ENCODE measurements around the gene SLC26A1.

Gene SLC26A1

DNA sequence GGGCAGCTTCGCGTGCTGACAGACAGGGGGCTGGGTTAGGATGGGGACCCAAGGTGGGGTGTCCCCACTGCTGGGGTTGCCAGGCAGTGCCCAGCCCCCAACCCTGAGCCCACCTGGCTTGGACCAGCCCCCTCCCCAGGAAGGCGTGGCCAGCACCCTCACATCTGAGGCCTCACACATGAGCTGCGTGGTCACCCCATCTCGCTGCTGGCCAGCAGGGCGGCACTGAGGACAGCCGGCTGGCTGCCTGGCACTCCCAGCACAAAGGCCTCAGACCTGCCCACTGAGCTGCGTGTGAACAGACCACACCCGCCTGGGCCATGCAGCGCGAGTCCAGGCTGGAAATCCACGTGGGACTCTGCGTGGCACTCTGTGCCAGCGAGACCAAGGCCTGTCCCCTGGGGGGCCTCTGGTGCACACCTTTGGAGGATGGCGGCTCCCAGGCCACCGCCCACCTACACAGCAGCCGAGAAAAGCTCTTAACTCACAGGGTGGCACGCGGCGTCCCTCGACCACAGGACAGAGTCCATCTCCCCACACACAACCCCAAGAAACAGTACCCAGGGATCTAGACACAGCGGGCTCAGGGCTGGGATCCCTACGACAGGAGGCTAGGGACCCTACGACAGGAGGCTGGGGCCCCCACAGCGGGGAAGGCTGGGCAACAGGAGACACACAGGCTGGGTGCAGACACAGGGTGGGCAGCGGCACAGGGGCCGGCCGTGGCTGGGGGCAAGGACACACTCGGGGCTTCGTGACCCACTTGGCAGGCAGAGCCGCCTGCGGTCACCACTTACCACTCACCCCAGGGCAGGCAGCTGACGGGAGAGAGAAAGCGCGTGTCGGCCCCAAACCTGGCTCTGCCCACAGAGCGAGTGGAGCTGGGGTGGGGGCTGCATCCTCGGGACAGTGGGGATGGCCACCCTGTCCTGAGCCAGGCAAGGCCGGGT lies 29.7 kb downstream of the SLC26A1 start:
- no peak for DNase-seq

DNA sequence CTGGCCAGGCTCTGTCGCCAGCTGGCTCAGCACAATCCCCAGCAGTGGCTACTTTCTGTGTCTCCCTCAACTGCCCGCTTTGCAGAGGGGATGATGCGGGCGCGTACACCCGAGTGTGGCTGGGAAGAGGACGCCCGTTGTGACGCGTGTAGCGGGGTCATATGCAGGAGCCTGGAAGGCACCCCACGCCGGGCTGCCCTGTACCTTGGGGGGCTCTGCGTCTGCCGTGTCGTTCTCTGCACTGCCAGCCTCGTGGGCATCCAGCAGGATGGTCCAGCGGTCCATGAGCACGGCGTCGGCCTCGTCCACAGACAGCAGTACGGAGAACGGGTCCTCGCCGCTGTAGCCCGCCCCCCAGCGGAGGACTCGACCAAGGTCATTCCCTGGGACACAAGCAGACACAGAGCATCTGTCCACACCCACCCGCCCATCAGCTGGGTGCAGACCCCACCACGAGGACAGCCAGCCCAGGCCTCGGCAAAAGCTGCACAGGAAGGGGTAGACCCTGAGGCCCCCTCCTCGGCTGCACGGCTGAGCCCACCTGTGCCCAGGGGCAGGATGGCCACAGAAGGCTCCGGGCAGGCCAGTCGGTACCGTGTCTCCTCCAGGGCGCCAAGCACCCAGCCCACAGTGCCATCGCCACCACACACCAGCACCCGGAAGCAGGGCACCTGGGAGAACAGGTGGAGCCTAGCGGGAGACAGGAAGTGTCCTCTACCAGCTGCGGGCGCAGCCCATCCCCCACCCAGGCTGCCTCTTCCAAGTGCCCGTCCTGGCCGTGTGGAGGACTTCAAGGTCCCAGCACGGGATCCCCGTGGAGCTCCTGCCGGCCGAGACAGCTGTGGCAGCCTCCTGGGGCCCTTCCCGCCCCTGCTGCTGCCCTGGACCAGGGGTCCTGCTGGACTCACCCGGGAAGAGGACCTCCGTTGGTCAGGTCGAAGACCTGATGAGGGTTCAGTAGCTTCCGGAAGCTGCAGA lies 30.7 kb downstream of the SLC26A1 start:
- no peak for DNase-seq

- no peak for DNase-seq
These were observed 31.6 kb downstream of the SLC26A1 start for GRCh38 chr4:961351-962230.

GRCh38 chr4:960636-961350 lies 32.4 kb downstream of the SLC26A1 start:
- no peak for DNase-seq

GRCh38 chr4:960140-960635 lies 33.0 kb downstream of the SLC26A1 start:
- no peak for DNase-seq

GRCh38 chr4:959338-960139 lies 33.7 kb downstream of the SLC26A1 start:
- DNase-seq = no peak

- no peak for DNase-seq
These were observed 34.4 kb downstream of the SLC26A1 start for GRCh38 chr4:958696-959337.

DNA sequence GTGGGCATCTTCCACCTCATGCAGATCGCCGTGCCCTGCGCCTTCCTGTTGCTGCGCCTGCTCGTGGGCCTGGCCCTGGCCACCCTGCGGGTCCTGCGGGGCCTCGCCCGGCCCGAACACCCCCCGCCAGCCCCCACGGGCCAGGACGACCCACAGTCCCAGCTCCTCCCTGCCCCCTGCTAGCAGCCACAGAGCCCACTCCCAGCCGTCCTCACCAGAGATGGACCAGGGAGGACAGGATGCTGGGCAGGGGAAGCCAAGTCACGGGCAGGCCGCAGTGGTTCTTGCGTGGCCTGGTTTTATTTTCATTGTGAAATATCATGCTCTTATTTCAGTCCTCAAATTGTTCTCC lies 34.9 kb downstream of the SLC26A1 start:
- DNase-seq = no peak

- DNase-seq = no peak
These were observed 35.5 kb downstream of the SLC26A1 start for GRCh38 chr4:957581-958313.

GRCh38 chr4:957231-957580 lies 36.0 kb downstream of the SLC26A1 start:
- no peak for DNase-seq

DNA sequence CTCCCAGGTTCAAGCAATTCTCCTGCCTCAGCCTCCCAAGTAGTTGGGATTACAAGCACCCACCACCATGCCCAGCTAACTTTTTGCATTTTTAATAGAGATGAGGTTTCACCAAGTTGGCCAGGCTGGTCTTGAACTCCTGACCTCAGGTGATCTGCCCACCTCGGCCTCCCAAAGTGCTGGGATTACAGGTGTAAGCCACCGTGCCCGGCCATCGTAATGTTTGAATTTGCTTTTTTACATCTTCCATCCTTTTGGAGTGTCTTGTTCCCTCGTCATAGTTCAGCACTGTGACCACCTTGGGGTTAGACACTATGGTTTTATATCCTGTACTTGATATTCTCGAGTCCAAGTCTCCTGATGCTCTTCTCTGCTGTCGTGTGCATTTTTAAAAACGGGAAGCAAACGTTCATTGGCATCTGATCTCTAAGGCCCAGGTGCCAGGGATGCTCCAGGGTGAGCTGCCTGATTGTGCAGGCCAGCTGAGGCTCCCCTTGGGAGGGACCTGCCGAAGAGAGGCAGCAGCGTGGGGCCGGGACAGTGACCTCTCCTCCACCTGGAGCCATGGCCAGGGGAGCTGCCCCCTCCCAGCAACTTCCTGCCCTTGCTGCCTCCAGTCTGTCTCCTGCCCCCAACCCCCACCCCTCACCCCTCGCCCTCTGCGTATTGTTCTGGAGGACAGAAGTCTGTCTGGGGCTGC lies 36.5 kb downstream of the SLC26A1 start:
- DNase-seq = no peak

DNA sequence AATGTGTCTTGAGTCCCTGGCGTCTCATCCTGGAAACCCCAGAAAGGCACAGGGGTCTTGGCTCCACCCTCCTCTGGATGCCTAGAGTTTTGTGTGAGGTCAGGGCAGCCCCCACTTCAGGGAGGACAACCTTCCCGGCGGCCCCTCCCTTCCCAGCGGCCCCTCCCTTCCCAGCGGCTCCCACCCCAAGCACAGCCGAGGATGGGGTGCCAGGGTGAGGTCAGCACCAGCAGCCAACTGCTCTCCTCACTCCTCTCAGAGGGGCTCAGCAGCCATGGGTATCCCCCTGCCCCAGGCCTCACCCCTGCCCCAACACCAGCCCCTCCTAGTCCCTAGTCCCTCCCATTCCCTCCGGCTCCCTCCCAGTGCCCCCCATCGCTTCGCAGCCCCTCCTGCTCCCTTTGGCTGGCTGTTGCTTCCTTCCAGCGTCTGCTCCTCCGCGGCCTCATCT lies 37.2 kb downstream of the SLC26A1 start:
- DNase-seq = no peak

- DNase-seq = no peak
These were observed 37.9 kb downstream of the SLC26A1 start for GRCh38 chr4:955161-955921.

- DNase-seq = no peak
These were observed 38.8 kb downstream of the SLC26A1 start for GRCh38 chr4:954211-955020.

GRCh38 chr4:953574-953915 lies 39.7 kb downstream of the SLC26A1 start:
- no peak for DNase-seq

DNA sequence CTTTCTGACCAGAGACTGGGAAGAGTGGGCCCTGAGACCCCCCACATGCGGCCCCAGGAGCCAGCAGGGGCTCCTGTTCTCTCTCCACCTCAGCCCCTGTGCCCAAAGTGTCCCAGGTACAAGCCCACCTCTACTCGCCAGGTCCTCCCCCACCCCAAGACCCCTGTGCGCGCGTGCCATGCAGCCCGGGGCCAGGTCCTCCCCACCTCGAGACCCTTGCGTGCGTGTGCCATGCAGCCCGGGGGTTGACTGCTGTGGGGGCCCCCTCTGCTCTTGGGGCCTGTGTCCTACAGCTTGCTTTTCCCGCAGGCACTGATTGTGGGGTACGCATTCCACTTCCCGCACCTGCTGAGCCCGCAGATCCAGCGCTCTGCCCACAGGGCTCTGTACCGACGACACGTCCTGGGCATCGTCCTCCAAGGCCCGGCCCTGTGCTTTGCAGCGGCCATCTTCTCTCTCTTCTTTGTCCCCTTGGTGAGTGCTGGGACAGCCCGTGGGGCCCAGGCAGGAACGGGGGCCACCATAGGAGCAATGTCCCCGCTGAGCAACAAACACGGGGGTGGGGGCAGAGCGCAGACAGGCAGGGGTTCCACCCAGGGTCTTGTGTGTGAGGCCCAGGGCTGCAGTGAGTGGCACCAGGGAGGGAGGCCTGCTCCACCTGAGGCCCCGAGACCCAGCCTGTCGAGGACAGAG lies 40.2 kb downstream of the SLC26A1 start:
- no peak for DNase-seq
